OCI-LY7 (cell line): ENCODE results near the gene THUMPD2. TPM values are rescaled to one million over a fixed set of nuclear protein-coding genes. Genes with fewer than 3 reads are reported as not detected.

Experiments
- BruUV-seq: library from RNA; stranded (reverse); fragments of 400-500 nt; replicated peaks from 2 replicates; lab custom pipeline; 2021; lab: Mats Ljungman, UMichigan
- CTCF ChIA-PET: fragments of 300-600 bp; sonication (Branson Sonifier 250); formaldehyde crosslinking; loops from one replicate; lab custom pipeline; 2022; ENCODE audit warnings: antibody characterized with exemption; ENCODE audit not compliant: unreplicated experiment; lab: Charles Lee
- POLR2A ChIA-PET: fragments of 300-600 bp; sonication (Branson Sonifier 250); formaldehyde crosslinking; loops from one replicate; lab custom pipeline; 2022; ENCODE audit warnings: antibody characterized with exemption; lab: Charles Lee
- DNase-seq: peaks from one replicate; pipeline ENCODE4 v3.0.0-alpha.2; 2015; ENCODE audit warnings: low spot score
- H2AFZ ChIP-seq: fragments of 200-600 bp; sonication (generic), shearing (Covaris generic); 2 replicates; pipeline ENCODE4 v1.6.1; 2014; ENCODE audit warnings: mild to moderate bottlenecking, antibody characterized with exemption, low read length, moderate library complexity
- H3K27ac ChIP-seq: fragments of 200-600 bp; sonication (generic); 2 replicates; pipeline ENCODE4 v1.5.1; 2014; ENCODE audit warnings: mixed run types, low read depth, mild to moderate bottlenecking, moderate library complexity, low read length, inconsistent platforms; ENCODE audit not compliant: poor library complexity, severe bottlenecking
- H3K36me3 ChIP-seq: fragments of 200-600 bp; sonication (generic); 2 replicates; pipeline ENCODE4 v1.6.1; 2014; ENCODE audit warnings: mild to moderate bottlenecking, antibody characterized with exemption, low read length, moderate library complexity, mixed read lengths; ENCODE audit not compliant: insufficient read depth
- H3K4me1 ChIP-seq: fragments of 200-600 bp; sonication (generic); 2 replicates; pipeline ENCODE4 v1.5.1; 2014; ENCODE audit warnings: mild to moderate bottlenecking, low read length; ENCODE audit not compliant: insufficient read depth, poor library complexity, severe bottlenecking
- H3K4me2 ChIP-seq: fragments of 200-600 bp; sonication (generic); 2 replicates; pipeline ENCODE4 v1.6.1; 2014; ENCODE audit warnings: mild to moderate bottlenecking, low read length
- H3K4me3 ChIP-seq: fragments of 200-600 bp; sonication (generic); 2 replicates; pipeline ENCODE4 v1.5.1; 2014; ENCODE audit warnings: mild to moderate bottlenecking, low read depth, low read length; ENCODE audit not compliant: poor library complexity, severe bottlenecking
- H3K79me2 ChIP-seq: fragments of 200-600 bp; sonication (generic); 2 replicates; pipeline ENCODE4 v1.6.1; 2016; ENCODE audit warnings: low read depth, mild to moderate bottlenecking, low read length, moderate library complexity, mixed read lengths; ENCODE audit not compliant: insufficient read depth
- H3K9me2 ChIP-seq: fragments of 200-600 bp; sonication (generic); 2 replicates; pipeline ENCODE4 v1.6.1; 2016; ENCODE audit warnings: mild to moderate bottlenecking, low read length, mixed read lengths; ENCODE audit not compliant: insufficient read depth
- H3K9me3 ChIP-seq: fragments of 200-600 bp; sonication (generic); 2 replicates; pipeline ENCODE4 v1.6.1; 2014; ENCODE audit warnings: mild to moderate bottlenecking, mixed run types, low read length, mixed read lengths
- H4K20me1 ChIP-seq: fragments of 200-600 bp; sonication (generic); 2 replicates; pipeline ENCODE4 v1.6.1; 2014; ENCODE audit warnings: mild to moderate bottlenecking, antibody characterized with exemption, low read length, moderate library complexity, mixed read lengths; ENCODE audit not compliant: insufficient read depth
- EZH2phosphoT487 ChIP-seq: fragments of 200-600 bp; sonication (generic); IDR thresholded peaks from 2 replicates; pipeline ENCODE4 v1.6.1; 2018; ENCODE audit warnings: low read depth, borderline replicate concordance, mild to moderate bottlenecking, mixed run types, antibody characterized with exemption, low read length, moderate library complexity, mixed read lengths
- intact Hi-C: fragments of 100-400 bp; cut with micrococcal nuclease; formaldehyde crosslinking; loops from one replicate; pipeline ENCODE4 v1.10.0; 2022; ENCODE audit not compliant: unreplicated experiment
- total RNA-seq, 2 experiments: library from RNA; depleted of rRNA in 1 of 2; stranded (reverse); fragments of >200 nt in 1 of 2; shearing (Covaris generic) in 1 of 2; gene quantifications; 2 replicates each; pipeline ENCODE4 v1.2.3, GENCODE V29; 2014 to 2022
- TF ChIP-seq, protein P1 (sequence below): fragments of 200-600 bp; sonication (generic); conservative IDR thresholded peaks from 2 replicates; pipeline ENCODE4 v1.5.1; 2014; ENCODE audit warnings: mild to moderate bottlenecking, antibody characterized with exemption, low read length, moderate library complexity, mixed read lengths

The THUMPD2 gene
- total RNA-seq, 2 experiments from 2014 or later: 18.3 to 24.6 TPM

DNA sequence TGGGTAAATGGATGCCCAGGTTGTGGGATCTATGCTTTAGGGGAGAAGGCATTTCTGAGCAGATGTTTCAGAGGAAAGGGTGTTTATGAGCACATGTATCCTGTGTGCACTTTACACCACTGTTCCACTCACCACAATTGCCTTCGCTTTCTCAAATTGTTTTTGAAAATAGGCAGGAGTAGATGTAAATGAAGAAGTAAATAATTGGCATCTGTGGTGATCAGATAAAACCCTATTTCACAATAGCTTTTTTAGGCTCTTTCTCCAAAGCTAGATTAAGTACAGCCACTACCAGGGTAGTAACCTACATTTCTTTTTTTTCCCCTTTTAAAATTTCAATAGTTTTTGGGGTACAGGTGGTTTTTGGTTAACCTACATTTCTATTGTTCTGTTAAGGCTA lies 72.7 kb downstream of the THUMPD2 start:
- Histone ChIP-seq H3K79me2 (no peaks in the 10 kb centered on the region), H4K20me1 (no peaks in the 10 kb centered on the region), H3K9me3 (peaks cover 12% of the 10 kb centered on the region; the same call in 1 of the 2 replicates), H2AFZ (no peak overlapping the region), H3K4me3 (no peak overlapping the region), H3K27ac (no peak overlapping the region), H3K4me2 (no peak overlapping the region), H3K36me3 (no peaks in the 10 kb centered on the region), H3K4me1 (no peaks in the 10 kb centered on the region), H3K9me2 (no peaks in the 10 kb centered on the region)
- POLR2A ChIA-PET: interaction anchor here (0.6 to 0.9 kb wide), 3 partner anchors 9 to 166 kb away, joined by 4 to 5 read pairs (median 4); no protein-coding TSS in a partner anchor
- BruUV-seq: no TSS peak
- TF ChIP-seq EZH2phosphoT487: no peak
- TF ChIP-seq, protein P1, sequence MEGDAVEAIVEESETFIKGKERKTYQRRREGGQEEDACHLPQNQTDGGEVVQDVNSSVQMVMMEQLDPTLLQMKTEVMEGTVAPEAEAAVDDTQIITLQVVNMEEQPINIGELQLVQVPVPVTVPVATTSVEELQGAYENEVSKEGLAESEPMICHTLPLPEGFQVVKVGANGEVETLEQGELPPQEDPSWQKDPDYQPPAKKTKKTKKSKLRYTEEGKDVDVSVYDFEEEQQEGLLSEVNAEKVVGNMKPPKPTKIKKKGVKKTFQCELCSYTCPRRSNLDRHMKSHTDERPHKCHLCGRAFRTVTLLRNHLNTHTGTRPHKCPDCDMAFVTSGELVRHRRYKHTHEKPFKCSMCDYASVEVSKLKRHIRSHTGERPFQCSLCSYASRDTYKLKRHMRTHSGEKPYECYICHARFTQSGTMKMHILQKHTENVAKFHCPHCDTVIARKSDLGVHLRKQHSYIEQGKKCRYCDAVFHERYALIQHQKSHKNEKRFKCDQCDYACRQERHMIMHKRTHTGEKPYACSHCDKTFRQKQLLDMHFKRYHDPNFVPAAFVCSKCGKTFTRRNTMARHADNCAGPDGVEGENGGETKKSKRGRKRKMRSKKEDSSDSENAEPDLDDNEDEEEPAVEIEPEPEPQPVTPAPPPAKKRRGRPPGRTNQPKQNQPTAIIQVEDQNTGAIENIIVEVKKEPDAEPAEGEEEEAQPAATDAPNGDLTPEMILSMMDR: no peak
- CTCF ChIA-PET: no interaction called here
- no peak for DNase-seq
- intact Hi-C loops: no loop called here

DNA sequence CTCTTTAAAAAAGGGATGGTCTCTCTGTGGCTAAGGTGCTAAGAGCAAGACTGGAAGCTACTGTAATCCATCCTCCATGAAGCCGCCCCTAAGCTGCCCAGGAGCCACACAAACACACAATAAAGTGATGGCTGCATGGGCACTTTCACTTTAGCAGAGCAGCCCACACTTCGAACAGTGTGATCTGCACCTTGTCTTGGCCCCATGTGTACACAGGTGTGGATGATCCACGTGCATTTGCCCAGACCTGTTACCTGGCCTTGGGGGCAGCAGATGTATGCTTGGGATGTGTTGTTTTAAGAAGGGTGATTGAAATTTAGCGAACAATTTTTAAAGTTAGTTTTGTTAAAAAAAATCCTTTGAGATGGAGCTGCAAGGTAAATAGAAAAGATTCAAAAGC lies 73.4 kb downstream of the THUMPD2 start:
- BruUV-seq: no TSS peak
- no peak for DNase-seq
- Histone ChIP-seq H3K79me2 (no peaks in the 10 kb centered on the region), H3K36me3 (no peaks in the 10 kb centered on the region), H3K9me3 (peaks cover 16% of the 10 kb centered on the region; the same call in 1 of the 2 replicates), H3K27ac (no peak overlapping the region), H3K4me2 (no peak overlapping the region), H3K4me1 (no peaks in the 10 kb centered on the region), H3K4me3 (no peak overlapping the region), H3K9me2 (no peaks in the 10 kb centered on the region), H4K20me1 (no peaks in the 10 kb centered on the region), H2AFZ (no peak overlapping the region)
- ChIA-PET CTCF (no interaction called here), POLR2A (interaction anchor here (0.6 to 0.9 kb wide), 2 partner anchors 10 to 167 kb away, joined by 4 read pairs; no protein-coding TSS in a partner anchor)
- intact Hi-C loops: no loop called here
- TF ChIP-seq EZH2phosphoT487: no peak
- TF ChIP-seq, protein P1: no peak

GRCh38 chr2:39704540-39704939 lies 74.5 kb downstream of the THUMPD2 start:
- no TSS peak for BruUV-seq
- Histone ChIP-seq H3K36me3 (no peaks in the 10 kb centered on the region), H4K20me1 (no peaks in the 10 kb centered on the region), H3K4me1 (no peaks in the 10 kb centered on the region), H3K79me2 (no peaks in the 10 kb centered on the region), H3K9me2 (no peaks in the 10 kb centered on the region), H2AFZ (no peak overlapping the region), H3K27ac (no peak overlapping the region), H3K4me3 (no peak overlapping the region), H3K9me3 (peaks cover 16% of the 10 kb centered on the region; the same call in 1 of the 2 replicates), H3K4me2 (no peak overlapping the region)
- DNase-seq: no peak
- no peak for TF ChIP-seq EZH2phosphoT487
- TF ChIP-seq, protein P1: no peak
- ChIA-PET CTCF (no interaction called here), POLR2A (interaction anchor here (0.5 to 1.2 kb wide), 5 partner anchors 9 to 685 kb away, joined by 3 read pairs; no protein-coding TSS in a partner anchor)
- intact Hi-C loops: no loop called here
